Measurements from ENCODE around the gene PLSCR2. TPM values are rescaled to one million over a fixed set of nuclear protein-coding genes. Genes with fewer than 3 reads are reported as not detected.
A peak's percentile ranks its signal among the peaks of the same experiment; 100 is the strongest.
"Not testable (repeated sequence)": the region's sequence is repeated elsewhere in the genome, so short reads cannot be mapped to it uniquely, and the experiment has no call there.

PLSCR2 gene
- polyA plus RNA-seq, 1 donor: not detected

GRCh38 chr3:146421819-146422759, 47.3 kb downstream of the PLSCR2 start:
- DNase-seq (ENCODE audit: low read depth): no peak

GRCh38 chr3:146416366-146416765, 53.0 kb downstream of the PLSCR2 start:
- DNase-seq (ENCODE audit: low read depth): no peak

GRCh38 chr3:146414010-146414409, 55.4 kb downstream of the PLSCR2 start:
- DNase-seq (ENCODE audit: low read depth): no peak

GRCh38 chr3:146412711-146413110, 56.6 kb downstream of the PLSCR2 start:
- not testable (repeated sequence) for DNase-seq (ENCODE audit: low read depth)

GRCh38 chr3:146407956-146408355, 61.4 kb downstream of the PLSCR2 start:
- no peak for DNase-seq (ENCODE audit: low read depth)

GRCh38 chr3:146404436-146404835, 64.9 kb downstream of the PLSCR2 start:
- DNase-seq (ENCODE audit: low read depth): no peak

GRCh38 chr3:146403792-146404191, 65.6 kb downstream of the PLSCR2 start:
- no peak for DNase-seq (ENCODE audit: low read depth)

GRCh38 chr3:146396792-146397191, 72.6 kb downstream of the PLSCR2 start:
- DNase-seq (ENCODE audit: low read depth): no peak

GRCh38 chr3:146395164-146395563, 74.2 kb downstream of the PLSCR2 start:
- DNase-seq (ENCODE audit: low read depth): no peak

GRCh38 chr3:146390957-146391356, 78.4 kb downstream of the PLSCR2 start:
- peak; percentile 25 for DNase-seq (ENCODE audit: low read depth)

- no peak for DNase-seq (ENCODE audit: low read depth)
Observed at GRCh38 chr3:146390006-146390772, 79.2 kb downstream of the PLSCR2 start.

- DNase-seq (ENCODE audit: low read depth): no peak
Observed at GRCh38 chr3:146387566-146387965, 81.8 kb downstream of the PLSCR2 start.

GRCh38 chr3:146386936-146387335, 82.4 kb downstream of the PLSCR2 start:
- DNase-seq (ENCODE audit: low read depth): no peak

GRCh38 chr3:146384786-146385185, 84.6 kb downstream of the PLSCR2 start:
- no peak for DNase-seq (ENCODE audit: low read depth)

Other genes with a start within 250 kb of the PLSCR2 start
- gene PLSCR4, start 218.5 kb downstream of the PLSCR2 start, polyA plus RNA-seq (ENCODE audit: insufficient read length): 13.1 TPM
- gene PLSCR1, start 75.0 kb upstream of the PLSCR2 start, polyA plus RNA-seq (ENCODE audit: insufficient read length): 13.0 TPM
- gene PLSCR5, start 135.8 kb upstream of the PLSCR2 start, polyA plus RNA-seq (ENCODE audit: insufficient read length): not detected

All from forelimb muscle (tissue), 1 donor.